Keratinocyte (primary cell): ENCODE data around the gene SLC43A3. TPM values are rescaled to one million over a fixed set of nuclear protein-coding genes. Genes with fewer than 3 reads are reported as not detected.

Experiments used
- DNase-seq: peaks from one replicate; pipeline ENCODE4 v3.0.0-alpha.2; 2011; ENCODE audit warnings: low read depth, missing footprints, low spot score
- FAIRE-seq: peaks from 2 replicates; lab custom pipeline; 2011; peaks lifted over from hg19 to GRCh38; lab: Jason Lieb, UNC
- H2AFZ ChIP-seq: 2 replicates; pipeline ENCODE4 v1.6.0; 2012; ENCODE audit warnings: low read length, control low read depth, inconsistent platforms; ENCODE audit not compliant: control insufficient read depth
- H3K27ac ChIP-seq: 2 replicates; pipeline ENCODE4 v1.5.1; 2011; ENCODE audit warnings: low read length; ENCODE audit not compliant: control insufficient read depth, insufficient read depth
- H3K27me3 ChIP-seq: 3 replicates; pipeline ENCODE4 v1.6.0; 2011; ENCODE audit warnings: low read length; ENCODE audit not compliant: control insufficient read depth, insufficient read depth; ENCODE audit errors: extremely low read depth
- H3K36me3 ChIP-seq, 2 experiments: 2 replicates in 1 of 2; 3 replicates in 1 of 2; pipeline ENCODE4 v1.5.1; 2011; ENCODE audit warnings: low read length in 2 of 2, mild to moderate bottlenecking in 1 of 2; ENCODE audit not compliant: control insufficient read depth in 2 of 2, insufficient read depth in 2 of 2; ENCODE audit errors: extremely low read depth in 1 of 2
- H3K4me1 ChIP-seq: 3 replicates; pipeline ENCODE4 v1.5.1; 2011; ENCODE audit warnings: low read length; ENCODE audit not compliant: control insufficient read depth, insufficient read depth; ENCODE audit errors: extremely low read depth
- H3K4me2 ChIP-seq: 3 replicates; pipeline ENCODE4 v1.6.0; 2011; ENCODE audit warnings: low read depth, low read length; ENCODE audit not compliant: control insufficient read depth, insufficient read depth; ENCODE audit errors: extremely low read depth
- H3K4me3 ChIP-seq, 3 experiments: fragments of 200-600 bp in 1 of 3; sonication (generic) in 1 of 3; 2 replicates in 2 of 3; 3 replicates in 1 of 3; pipeline ENCODE4 v1.5.1; 2011 to 2016; ENCODE audit warnings: low read length in 3 of 3, mild to moderate bottlenecking in 3 of 3, control low read depth in 2 of 3, inconsistent platforms in 1 of 3, low read depth in 1 of 3, mixed read lengths in 1 of 3, mixed run types in 1 of 3, moderate library complexity in 1 of 3; ENCODE audit not compliant: control insufficient read depth in 2 of 3, insufficient read depth in 2 of 3; ENCODE audit errors: extremely low read depth in 1 of 3
- H3K79me2 ChIP-seq: 2 replicates; pipeline ENCODE4 v1.6.0; 2012; ENCODE audit warnings: low read length; ENCODE audit not compliant: control insufficient read depth, insufficient read depth
- H3K9ac ChIP-seq: 3 replicates; pipeline ENCODE4 v1.6.0; 2011; ENCODE audit warnings: low read length; ENCODE audit not compliant: control insufficient read depth, insufficient read depth; ENCODE audit errors: extremely low read depth
- H3K9me1 ChIP-seq: 3 replicates; pipeline ENCODE4 v1.6.0; 2011; ENCODE audit warnings: low read length; ENCODE audit not compliant: control insufficient read depth, insufficient read depth; ENCODE audit errors: extremely low read depth
- H3K9me3 ChIP-seq: 2 replicates; pipeline ENCODE4 v1.5.1; 2012; ENCODE audit warnings: low read depth, low read length; ENCODE audit not compliant: control insufficient read depth
- H4K20me1 ChIP-seq: 3 replicates; pipeline ENCODE4 v1.6.0; 2011; ENCODE audit warnings: low read length; ENCODE audit not compliant: control insufficient read depth, insufficient read depth; ENCODE audit errors: extremely low read depth
- CTCF ChIP-seq, 3 experiments: IDR thresholded peaks in 1 of 3; conservative IDR thresholded peaks in 1 of 3; optimal IDR thresholded peaks in 1 of 3; 2 replicates in 2 of 3; 3 replicates in 1 of 3; pipeline versions ENCODE3 to v1.5.1; 2011; ENCODE audit warnings: low read length in 3 of 3, mild to moderate bottlenecking in 3 of 3, moderate library complexity in 2 of 3, control low read depth in 1 of 3, inconsistent platforms in 1 of 3; ENCODE audit not compliant: insufficient read depth in 2 of 3; ENCODE audit errors: extremely low read depth in 1 of 3
- EZH2 ChIP-seq: IDR thresholded peaks from one replicate; pipeline ENCODE4 v1.6.1; 2012; ENCODE audit warnings: inconsistent platforms, mild to moderate bottlenecking, low read length, moderate library complexity
- dilution Hi-C: fragments of 300-500 bp; cut with MboI; formaldehyde crosslinking; loops from one replicate; pipeline ENCODE4 v1.7.0; 2020; ENCODE audit warnings: low sequenced_read_pairs; ENCODE audit not compliant: extremely low pct_ligation_motif_present
- polyA plus RNA-seq, 5 experiments: library from polyadenylated mRNA; depleted of rRNA in 3 of 5; stranded (reverse) in 3 of 5; stranded (forward) in 1 of 5; unstranded in 1 of 5; fragments of >200 nt; gene quantifications; 1 replicate in 1 of 5; 2 replicates in 3 of 5; 3 replicates in 1 of 5; pipeline versions ENCODE4 v1.2.1 to v1.2.3, GENCODE V29; 2011 to 2012; ENCODE audit warnings: missing spikeins in 2 of 5, low read depth in 1 of 5, low replicate concordance in 1 of 5

The SLC43A3 gene
- polyA plus RNA-seq, 1 donor (not counting 4 experiments of a cell fraction or from before 2014, with no cell fraction given) = 48.1 TPM

GRCh38 chr11:57358543-57358961 is 68.4 kb downstream of the SLC43A3 start:
- no peak overlapping the region for H3K27ac ChIP-seq
- TF ChIP-seq CTCF (optimal IDR thresholded peaks at IDR 0.05 in 1 of 3, IDR thresholded peaks at IDR 0.05 in 1 of 3, conservative IDR thresholded peaks at IDR 0.05 in 1 of 3; ENCODE audit: extremely low read depth in 1 of 3, insufficient read depth in 2 of 3, low read length in 3 of 3) (peak in 1 of 3 experiments; percentile 68), EZH2 (no peak)
- no peak overlapping the region for H3K4me2 ChIP-seq
- no peak overlapping the region for H3K9ac ChIP-seq
- no peaks in the 10 kb centered on the region for H3K9me1 ChIP-seq
- H3K27me3 ChIP-seq = no peaks in the 10 kb centered on the region
- peak; percentile 51 for FAIRE-seq
- H3K79me2 ChIP-seq = no peaks in the 10 kb centered on the region
- no peak for DNase-seq
- no peaks in the 10 kb centered on the region for H3K36me3 ChIP-seq
- peaks cover 21% of the 10 kb centered on the region for H3K4me1 ChIP-seq
- H3K4me3 ChIP-seq = no peak overlapping the region
- dilution Hi-C loops = no loop called here
- no peaks in the 10 kb centered on the region for H3K9me3 ChIP-seq
- no peak overlapping the region for H2AFZ ChIP-seq
- no peaks in the 10 kb centered on the region for H4K20me1 ChIP-seq

- Histone ChIP-seq H3K4me3 (peak overlapping the region in 1 of 3 experiments; percentile 11), H3K27ac (peak overlapping the region; percentile 22), H3K9me3 (no peaks in the 10 kb centered on the region), H3K4me1 (peaks cover 21% of the 10 kb centered on the region), H3K4me2 (peak overlapping the region; percentile 65), H3K9me1 (no peaks in the 10 kb centered on the region), H3K9ac (peak overlapping the region; percentile 8), H4K20me1 (no peaks in the 10 kb centered on the region), H3K36me3 (no peaks in the 10 kb centered on the region), H3K79me2 (no peaks in the 10 kb centered on the region), H3K27me3 (no peaks in the 10 kb centered on the region), H2AFZ (peak overlapping the region; percentile 62)
- TF ChIP-seq CTCF (optimal IDR thresholded peaks at IDR 0.05 in 1 of 3, IDR thresholded peaks at IDR 0.05 in 1 of 3, conservative IDR thresholded peaks at IDR 0.05 in 1 of 3; ENCODE audit: extremely low read depth in 1 of 3, insufficient read depth in 2 of 3, low read length in 3 of 3) = no peak
- TF ChIP-seq EZH2 = no peak
- DNase-seq = no peak
- dilution Hi-C loops = no loop called here
- peak; percentile 69 for FAIRE-seq
Observed at GRCh38 chr11:57357856-57358255, 69.1 kb downstream of the SLC43A3 start.
